Ammon's horn (tissue), 1 donor: ENCODE data around the gene DNAJC5G.
A peak's percentile ranks its signal among the peaks of the same experiment; 100 is the strongest.
"Not testable (repeated sequence)": the region's sequence is repeated elsewhere in the genome, so short reads cannot be mapped to it uniquely, and the experiment has no call there.

ENCODE experiments used
- DNase-seq: peaks from one replicate; pipeline ENCODE4 v3.0.0-alpha.2; 2016; ENCODE audit warnings: low spot score

The DNAJC5G gene

GRCh38 chr2:27255187-27255586, 20.0 kb upstream of the DNAJC5G start:
- DNase-seq: no peak

- DNase-seq: no peak
Measured at GRCh38 chr2:27255660-27256059, 19.6 kb upstream of the DNAJC5G start.

- no peak for DNase-seq
Measured at GRCh38 chr2:27256855-27257454, 18.3 kb upstream of the DNAJC5G start.

GRCh38 chr2:27258051-27258450, 17.2 kb upstream of the DNAJC5G start:
- no peak for DNase-seq

GRCh38 chr2:27261241-27261925, 13.8 kb upstream of the DNAJC5G start:
- peak; percentile 20 for DNase-seq

- no peak for DNase-seq
Measured at GRCh38 chr2:27261926-27262298, 13.3 kb upstream of the DNAJC5G start.

GRCh38 chr2:27262379-27263286, 12.6 kb upstream of the DNAJC5G start, which contains the start of gene SLC30A3:
SLC30A3 (minus strand) TSS chr2:27263047; CDS start chr2:27262906, 141 bp downstream.
- DNase-seq: peak; percentile 72

- peak; percentile 43 for DNase-seq
Measured at GRCh38 chr2:27263287-27264252, 11.7 kb upstream of the DNAJC5G start.

- DNase-seq: no peak
Measured at GRCh38 chr2:27264253-27264752, 10.9 kb upstream of the DNAJC5G start.

- DNase-seq: peak; percentile 39
Measured at GRCh38 chr2:27264753-27265535, 10.3 kb upstream of the DNAJC5G start.

- no peak for DNase-seq
Measured at GRCh38 chr2:27265536-27265870, 9.7 kb upstream of the DNAJC5G start.

- not testable (repeated sequence) for DNase-seq
Measured at GRCh38 chr2:27268296-27268695, 6.9 kb upstream of the DNAJC5G start.

- no peak for DNase-seq
Measured at GRCh38 chr2:27270131-27270530, 5.1 kb upstream of the DNAJC5G start.

GRCh38 chr2:27270670-27271069, 4.6 kb upstream of the DNAJC5G start:
- DNase-seq: no peak

GRCh38 chr2:27271631-27272340, 3.4 kb upstream of the DNAJC5G start:
- no peak for DNase-seq

GRCh38 chr2:27272537-27273522, 2.4 kb upstream of the DNAJC5G start:
- not testable (repeated sequence) for DNase-seq

GRCh38 chr2:27278010-27278409, 2.8 kb downstream of the DNAJC5G start:
- no peak for DNase-seq

- DNase-seq: no peak
Measured at GRCh38 chr2:27280826-27281225, 5.6 kb downstream of the DNAJC5G start.

GRCh38 chr2:27281442-27281841, 6.2 kb downstream of the DNAJC5G start:
- no peak for DNase-seq
